ENCODE measurements around the gene NCAPG2.

The NCAPG2 gene

GRCh38 chr7:158587162-158588084, 117.2 kb downstream of the NCAPG2 start, which contains the start of gene PTPRN2:
TSS of gene PTPRN2 (minus strand) at chr7:158587823.
- no peaks in the 10 kb centered on the region for H3K36me3 Mint-ChIP-seq (ENCODE audit: low read depth)
- DNase-seq = peak; percentile 79
- no peak within 1 kb of the TSS for H3K27ac Mint-ChIP-seq
- peaks cover 60% of the 10 kb centered on the region for H3K27me3 Mint-ChIP-seq
- H3K9me3 Mint-ChIP-seq = no peaks in the 10 kb centered on the region
- H3K4me1 Mint-ChIP-seq (ENCODE audit: low read depth) = peaks cover 8% of the 10 kb centered on the region
- no peak within 1 kb of the TSS for H3K4me3 Mint-ChIP-seq

- peaks cover 66% of the 10 kb centered on the region for H3K27me3 Mint-ChIP-seq
- H3K4me3 Mint-ChIP-seq = no peak overlapping the region
- DNase-seq = no peak
- no peaks in the 10 kb centered on the region for H3K36me3 Mint-ChIP-seq (ENCODE audit: low read depth)
- no peaks in the 10 kb centered on the region for H3K9me3 Mint-ChIP-seq
- no peak overlapping the region for H3K27ac Mint-ChIP-seq
- peaks cover 8% of the 10 kb centered on the region for H3K4me1 Mint-ChIP-seq (ENCODE audit: low read depth)
Observed at GRCh38 chr7:158586499-158587161, 118.0 kb downstream of the NCAPG2 start.

- peak overlapping the region; percentile 41 for H3K4me3 Mint-ChIP-seq
- peaks cover 72% of the 10 kb centered on the region for H3K27me3 Mint-ChIP-seq
- H3K27ac Mint-ChIP-seq = no peak overlapping the region
Observed at GRCh38 chr7:158585721-158586498, 118.7 kb downstream of the NCAPG2 start.

GRCh38 chr7:158584407-158584806, 120.2 kb downstream of the NCAPG2 start:
- Mint-ChIP-seq H3K27me3 (peaks cover 73% of the 10 kb centered on the region), H3K4me1 (ENCODE audit: low read depth) (peaks cover 8% of the 10 kb centered on the region), H3K9me3 (peaks cover 12% of the 10 kb centered on the region), H3K27ac (no peak overlapping the region), H3K36me3 (ENCODE audit: low read depth) (no peaks in the 10 kb centered on the region), H3K4me3 (no peak overlapping the region)
- DNase-seq = no peak

More at GRCh38 chr7:158585721-158586498, 118.7 kb downstream of the NCAPG2 start:
- Mint-ChIP-seq H3K9me3 (no peaks in the 10 kb centered on the region), H3K4me1 (ENCODE audit: low read depth) (peaks cover 8% of the 10 kb centered on the region), H3K36me3 (ENCODE audit: low read depth) (no peaks in the 10 kb centered on the region)
- DNase-seq = no peak

GRCh38 chr7:158583810-158584209, 120.8 kb downstream of the NCAPG2 start:
- no peak for DNase-seq
- H3K9me3 Mint-ChIP-seq = peaks cover 15% of the 10 kb centered on the region
- no peaks in the 10 kb centered on the region for H3K36me3 Mint-ChIP-seq (ENCODE audit: low read depth)
- H3K4me1 Mint-ChIP-seq (ENCODE audit: low read depth) = peaks cover 8% of the 10 kb centered on the region
- H3K27ac Mint-ChIP-seq = no peak overlapping the region
- H3K27me3 Mint-ChIP-seq = peaks cover 67% of the 10 kb centered on the region
- no peak overlapping the region for H3K4me3 Mint-ChIP-seq

GRCh38 chr7:158583143-158583542, 121.5 kb downstream of the NCAPG2 start:
- Mint-ChIP-seq H3K4me3 (no peak overlapping the region), H3K27ac (no peak overlapping the region), H3K27me3 (peaks cover 64% of the 10 kb centered on the region), H3K9me3 (peaks cover 15% of the 10 kb centered on the region), H3K36me3 (ENCODE audit: low read depth) (no peaks in the 10 kb centered on the region), H3K4me1 (ENCODE audit: low read depth) (peaks cover 8% of the 10 kb centered on the region)
- no peak for DNase-seq

GRCh38 chr7:158582089-158582456, 122.5 kb downstream of the NCAPG2 start:
- H3K36me3 Mint-ChIP-seq (ENCODE audit: low read depth) = no peaks in the 10 kb centered on the region
- H3K27me3 Mint-ChIP-seq = peaks cover 64% of the 10 kb centered on the region

GRCh38 chr7:158581440-158582088, 123.0 kb downstream of the NCAPG2 start:
- Mint-ChIP-seq H3K4me3 (no peak overlapping the region), H3K9me3 (peaks cover 15% of the 10 kb centered on the region), H3K4me1 (ENCODE audit: low read depth) (peaks cover 8% of the 10 kb centered on the region), H3K27me3 (peaks cover 63% of the 10 kb centered on the region), H3K36me3 (ENCODE audit: low read depth) (no peaks in the 10 kb centered on the region), H3K27ac (no peak overlapping the region)
- DNase-seq = no peak

More at GRCh38 chr7:158582089-158582456, 122.5 kb downstream of the NCAPG2 start:
- Mint-ChIP-seq H3K4me3 (no peak overlapping the region), H3K9me3 (peaks cover 15% of the 10 kb centered on the region), H3K27ac (no peak overlapping the region), H3K4me1 (ENCODE audit: low read depth) (peaks cover 8% of the 10 kb centered on the region)
- no peak for DNase-seq

Data from activated T-cell treated with anti-CD3 and anti-CD28 coated beads, Interleukin-2, amount 50 U/mL, for 24 hours (primary cell).